ENCODE measurements around the gene TPPP3.
"Not testable (repeated sequence)": the region's sequence is repeated elsewhere in the genome, so short reads cannot be mapped to it uniquely, and the experiment has no call there.

Gene TPPP3

DNA sequence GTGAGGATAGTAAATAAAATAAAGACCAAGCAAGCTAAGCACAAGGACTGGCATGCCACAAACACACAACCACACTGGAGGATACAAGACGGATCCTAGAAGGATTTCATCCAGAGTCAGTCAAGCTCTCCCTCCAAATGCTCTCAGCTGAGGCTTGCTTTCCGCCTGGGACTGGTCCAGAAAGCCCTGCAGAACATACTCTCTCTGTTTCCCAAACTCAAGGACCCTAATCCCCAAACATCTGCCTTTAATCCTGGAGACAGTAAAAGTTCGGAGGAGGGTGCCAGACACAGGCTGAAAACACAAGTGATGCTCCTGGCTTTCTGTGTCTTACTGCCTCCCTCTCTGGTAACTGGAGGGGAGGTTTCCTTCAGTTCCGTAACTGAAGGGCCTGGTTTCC is 32.3 kb upstream of the TPPP3 start:
- DNase-seq = no peak

DNA sequence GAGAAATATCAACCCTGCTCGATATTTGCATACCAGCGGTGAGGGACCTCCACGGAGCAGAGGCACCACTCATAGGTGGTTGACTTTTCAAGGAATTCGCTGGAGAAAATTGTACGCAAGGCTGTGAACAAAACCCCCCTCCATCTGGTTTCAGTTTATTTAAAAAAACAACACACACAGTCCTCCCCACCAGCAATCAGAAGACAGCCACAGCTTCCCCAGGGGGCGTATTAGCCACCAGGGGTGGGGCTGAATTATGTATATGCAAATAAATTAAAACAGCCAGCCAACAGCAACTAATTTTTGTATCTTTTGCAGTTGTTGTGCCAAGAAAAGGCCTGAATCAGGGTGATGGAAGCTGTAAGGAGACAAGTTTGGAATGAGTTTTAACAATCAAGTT is 31.8 kb upstream of the TPPP3 start:
- no peak for DNase-seq

DNA sequence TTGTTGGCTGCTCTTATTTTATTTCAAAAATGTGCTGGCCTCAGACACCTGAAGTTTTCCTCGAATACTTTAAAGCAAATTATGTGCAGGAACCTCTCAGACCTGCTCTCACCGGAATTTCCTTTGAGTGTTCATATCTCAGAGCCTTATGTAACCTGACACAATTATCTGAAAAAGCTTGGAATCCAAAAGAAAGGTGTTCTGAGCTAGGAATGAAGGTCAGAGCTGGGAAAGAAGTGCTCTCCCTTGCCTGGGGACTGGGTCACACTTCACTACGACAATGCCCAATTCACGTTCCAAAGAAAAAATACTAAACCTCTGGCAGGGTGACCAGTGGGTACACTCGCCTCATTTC is 30.9 kb upstream of the TPPP3 start:
- DNase-seq = no peak

DNA sequence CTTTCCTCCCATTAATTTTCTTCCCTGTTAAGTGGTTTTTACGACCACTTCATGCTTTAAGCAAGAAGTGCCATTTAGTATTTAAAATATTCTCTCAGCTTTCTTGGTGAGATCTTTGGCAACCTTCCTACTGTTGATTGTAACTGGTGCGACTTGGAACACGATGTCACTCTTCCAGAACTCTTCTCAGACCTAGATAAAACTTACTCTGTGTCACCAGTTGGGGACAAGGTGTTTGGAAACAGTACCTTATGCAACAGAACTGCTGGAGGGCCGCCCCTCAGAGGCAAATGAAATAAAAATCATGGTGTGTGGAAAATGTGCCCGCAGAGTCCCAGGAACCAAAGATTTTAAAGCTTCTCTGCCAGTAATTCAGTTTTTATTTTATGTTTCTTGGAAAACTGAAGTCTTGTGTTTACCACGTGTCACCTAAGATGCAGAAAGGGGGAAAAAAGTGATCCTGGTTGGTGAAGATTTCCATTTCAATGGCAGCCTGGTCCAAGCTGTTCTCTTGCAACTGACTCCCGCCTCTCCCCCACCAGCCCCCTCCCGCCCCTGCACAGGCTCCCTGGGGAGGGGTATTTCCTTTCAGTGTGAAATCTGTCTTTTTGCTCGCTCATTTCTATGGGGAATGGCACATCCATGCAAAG is 30.4 kb upstream of the TPPP3 start:
- no peak for DNase-seq

DNA sequence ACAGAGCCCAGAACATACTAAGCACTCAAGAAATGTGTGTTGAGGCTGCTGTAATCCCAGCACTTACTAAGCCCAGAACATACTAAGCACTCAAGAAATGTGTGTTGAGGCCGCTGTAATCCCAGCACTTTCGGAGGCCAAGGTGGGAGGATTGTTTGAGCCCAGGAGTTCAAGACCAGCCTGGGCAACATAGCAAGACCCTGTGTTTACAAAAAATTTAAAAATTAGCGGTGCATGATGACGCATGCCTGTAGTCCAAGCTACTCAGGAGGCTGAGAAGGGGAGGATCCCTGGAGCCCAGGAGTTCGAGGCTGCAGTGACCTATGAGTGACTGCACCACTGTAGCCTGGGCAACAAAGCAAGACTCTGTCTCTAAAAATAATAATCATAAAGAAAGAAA is 29.7 kb upstream of the TPPP3 start:
- no peak for DNase-seq

DNA sequence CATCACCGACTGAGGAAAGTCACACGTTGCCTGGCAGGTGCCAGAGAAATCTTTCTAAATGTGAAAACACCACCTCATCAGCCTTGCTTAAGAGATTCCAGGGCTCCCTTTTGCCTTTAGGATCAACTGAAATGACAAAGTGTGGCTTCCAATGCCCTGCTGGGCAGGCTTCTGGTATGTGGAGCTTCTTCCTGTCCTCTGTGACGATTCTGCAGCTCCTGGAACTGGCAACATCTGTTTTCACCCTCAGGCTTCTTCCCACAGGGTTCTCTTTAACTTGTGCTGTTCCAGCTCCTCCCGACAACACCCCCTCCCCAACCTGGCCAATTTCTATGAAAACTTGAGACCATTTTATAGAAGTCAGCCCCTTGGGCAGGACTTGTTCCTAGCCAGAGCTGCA is 27.7 kb upstream of the TPPP3 start:
- no peak for DNase-seq

DNA sequence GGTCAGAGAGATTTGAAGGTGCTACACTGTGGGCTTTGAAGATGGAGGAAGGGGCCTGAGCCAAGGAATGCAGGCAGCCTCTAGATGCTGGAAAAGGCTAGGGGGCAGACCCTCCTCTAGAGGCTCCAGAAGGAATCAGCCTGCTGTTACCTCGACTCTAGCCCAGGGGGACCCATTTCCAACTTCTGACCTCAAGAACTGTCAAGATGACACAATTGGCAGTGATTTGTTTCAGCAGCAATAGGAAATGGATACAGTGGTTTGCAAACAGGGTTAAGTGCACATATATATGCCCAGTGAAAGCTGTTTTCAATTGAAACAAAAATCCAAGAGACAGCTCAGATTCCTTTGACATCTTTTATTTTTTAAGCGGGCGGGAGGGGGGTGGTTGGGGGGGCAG is 26.6 kb upstream of the TPPP3 start:
- DNase-seq = no peak

DNA sequence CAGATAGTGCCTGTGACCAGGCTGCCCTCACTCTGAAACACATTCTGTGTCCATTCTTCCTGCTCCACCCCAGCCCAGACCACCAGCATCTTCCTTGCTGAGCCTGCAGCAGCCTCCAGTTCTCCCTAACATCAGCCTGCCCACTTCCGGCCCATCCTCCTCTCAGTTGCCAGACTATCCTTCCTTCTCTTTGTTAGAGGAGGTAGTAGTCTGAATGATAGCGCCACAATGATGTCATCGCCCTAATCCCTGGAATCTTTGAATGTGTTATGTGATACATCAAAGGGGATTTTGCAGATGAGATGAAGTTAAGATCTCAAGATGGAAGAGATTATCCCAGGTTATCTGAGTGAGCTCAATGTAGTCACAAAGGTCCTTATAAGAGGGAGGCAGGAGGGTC is 26.2 kb upstream of the TPPP3 start:
- no peak for DNase-seq

DNA sequence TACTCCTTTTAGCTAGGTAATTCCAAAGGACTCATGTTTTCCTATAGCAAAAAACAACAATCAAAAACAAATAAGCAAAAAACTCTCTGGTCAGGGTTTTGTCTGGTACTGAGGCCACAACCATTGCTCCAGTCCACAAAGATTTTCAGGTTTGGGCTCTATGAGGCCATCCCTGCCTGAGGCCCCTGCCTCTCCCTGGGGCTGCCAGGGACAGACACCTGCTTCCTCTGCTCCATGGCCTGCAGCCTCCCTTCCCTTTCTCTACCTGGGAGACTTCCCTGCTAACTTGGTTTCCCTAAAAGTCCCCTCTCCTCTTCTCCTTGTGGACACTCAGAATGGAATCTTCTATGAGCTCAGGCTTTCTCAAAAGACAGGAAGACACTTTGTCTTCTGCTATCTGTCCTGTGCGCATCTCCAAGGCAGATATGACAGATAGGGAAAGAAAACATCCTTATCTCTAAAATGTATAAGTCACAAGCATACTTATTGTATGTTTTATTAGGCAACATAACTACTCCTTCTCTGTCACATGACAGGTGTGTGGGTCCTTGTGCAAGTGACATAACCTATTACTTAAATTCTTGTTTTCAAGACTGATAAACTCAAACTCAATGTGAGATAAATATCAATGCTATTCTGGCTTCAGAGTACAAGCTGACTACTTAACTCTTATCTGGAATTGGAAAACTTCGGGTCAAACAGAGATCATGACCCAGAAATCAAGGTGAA is 24.2 kb upstream of the TPPP3 start:
- DNase-seq = no peak

DNA sequence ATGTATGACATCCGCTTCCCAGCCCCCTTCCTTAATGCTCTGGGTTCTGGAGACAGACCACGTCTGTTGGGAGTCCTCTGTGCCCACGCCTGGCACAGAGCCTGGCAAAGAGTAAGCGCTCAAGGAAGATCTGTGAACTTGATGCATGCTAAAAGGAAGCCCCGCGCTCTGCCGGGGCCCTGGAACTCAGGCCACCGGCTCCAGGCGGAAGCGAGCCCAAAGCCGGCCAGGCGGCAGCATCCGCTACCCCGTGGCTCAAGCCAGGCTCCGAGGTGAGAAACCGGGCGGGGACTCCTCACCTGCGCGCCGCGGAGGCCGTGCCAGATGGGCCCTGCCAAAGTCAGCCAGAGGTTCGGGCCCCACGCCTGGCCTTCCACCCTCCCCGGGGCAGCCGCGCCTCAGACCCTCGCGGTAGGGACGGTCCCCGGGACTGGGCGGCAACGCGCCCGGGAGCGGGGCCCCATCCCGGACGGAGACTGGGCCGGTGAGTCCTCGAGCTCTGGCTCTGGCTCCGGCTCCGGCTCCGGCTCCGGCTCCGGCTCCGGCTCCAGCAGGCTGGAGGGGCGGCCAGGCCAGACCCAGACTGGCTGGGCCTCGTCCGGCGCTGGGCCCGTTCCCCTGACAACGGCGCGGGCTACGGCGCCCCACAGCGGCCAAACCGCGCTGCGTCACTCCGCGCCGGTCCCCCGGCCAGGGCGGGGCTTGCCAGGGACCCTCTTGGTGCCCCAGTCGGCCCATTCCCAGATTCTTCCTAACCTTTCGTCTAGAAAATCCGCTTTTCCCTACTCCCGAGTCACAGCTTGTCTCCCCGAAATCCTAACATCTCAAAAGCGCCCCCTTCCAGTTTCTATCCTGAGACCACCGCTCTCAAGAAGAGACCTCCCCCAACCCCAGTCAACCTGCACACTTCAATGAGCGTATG is 22.8 kb upstream of the TPPP3 start, which contains the start of gene ZDHHC1:
Gene ZDHHC1, minus strand, starts transcription at position 606 of the 922 bp plus-strand sequence. CDS start 8,702 bp downstream, outside the sequence.
- peak; percentile 5 for DNase-seq

DNA sequence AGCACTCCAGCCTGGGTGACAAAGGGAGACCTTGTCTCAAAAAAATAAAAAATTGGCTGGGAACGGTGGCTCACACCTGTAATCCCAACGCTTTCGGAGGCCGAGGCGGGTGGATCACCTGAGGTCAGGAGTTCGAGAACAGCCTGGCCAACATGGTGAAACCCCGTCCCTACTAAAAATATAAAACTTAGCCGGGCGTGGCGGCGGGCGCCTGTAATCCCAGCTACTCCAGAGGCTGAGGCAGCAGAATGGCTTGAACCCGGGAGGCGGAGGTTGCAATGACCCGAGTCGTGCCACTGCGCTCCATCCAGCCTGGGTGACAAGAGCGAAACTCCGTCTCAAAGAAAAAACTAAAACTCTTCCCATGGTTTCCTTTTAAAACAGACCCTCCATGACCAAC is 22.1 kb upstream of the TPPP3 start:
- DNase-seq = not testable (repeated sequence)

DNA sequence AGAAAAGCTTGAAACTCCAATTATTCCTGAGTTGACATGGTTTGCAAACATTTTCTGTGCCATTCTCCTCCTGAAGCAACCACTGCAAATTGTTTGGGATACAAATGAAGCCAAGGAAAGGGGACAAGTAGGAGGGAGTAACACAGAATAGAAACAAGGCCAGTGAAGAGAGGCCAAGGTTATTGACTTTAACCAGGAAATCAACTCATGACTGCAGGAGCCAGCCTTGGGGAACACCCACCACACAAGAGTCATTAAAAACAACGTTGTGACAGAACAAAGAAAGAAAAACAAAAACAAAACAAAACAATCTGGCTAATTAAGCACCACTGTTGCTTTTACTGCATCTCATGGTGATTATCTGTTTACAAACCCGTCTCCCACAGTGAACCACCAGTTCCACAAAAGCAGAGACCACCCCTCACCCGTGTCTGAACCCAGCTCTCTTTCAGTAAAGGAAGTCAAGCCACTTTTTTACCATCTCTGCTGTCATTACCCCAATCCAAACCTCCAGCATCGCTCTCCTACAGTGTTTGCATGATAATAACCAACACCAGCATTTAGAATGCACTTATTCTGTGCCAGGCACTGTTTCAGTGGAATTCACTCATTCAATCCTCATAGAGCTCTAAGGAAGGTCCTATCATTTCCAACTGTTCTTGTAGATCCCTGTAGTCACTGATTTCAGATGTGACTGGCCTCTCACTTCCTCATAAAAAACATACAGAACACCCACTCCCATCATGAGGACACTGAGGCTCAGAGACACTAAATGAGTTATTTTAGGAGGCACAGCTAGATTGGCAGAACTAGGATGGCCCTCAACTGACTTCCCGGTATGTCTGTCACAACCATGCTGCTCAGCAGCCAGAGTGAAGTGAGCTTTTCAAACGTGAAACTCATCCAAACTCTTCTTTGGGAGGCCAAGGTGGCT is 20.9 kb upstream of the TPPP3 start:
- peak; percentile 15 for DNase-seq

DNA sequence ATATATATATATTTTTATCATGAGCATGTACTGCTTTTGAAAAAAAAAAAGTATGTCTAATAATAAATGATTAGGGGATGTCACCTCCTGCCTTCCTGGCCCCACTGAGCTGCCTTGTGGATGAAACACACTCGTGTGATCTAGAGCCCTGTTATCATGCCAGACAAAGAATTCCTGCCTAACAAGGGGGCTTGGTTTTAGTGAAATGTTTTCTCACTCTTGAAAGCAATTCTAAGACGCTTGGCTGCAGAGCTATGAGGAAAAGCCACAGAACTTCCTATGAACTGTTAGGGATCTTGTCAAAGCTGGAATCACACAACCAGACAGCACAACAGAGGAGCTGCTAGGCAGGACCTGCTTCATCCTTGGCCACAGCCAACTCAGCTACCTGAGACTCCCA is 19.0 kb upstream of the TPPP3 start:
- no peak for DNase-seq

DNA sequence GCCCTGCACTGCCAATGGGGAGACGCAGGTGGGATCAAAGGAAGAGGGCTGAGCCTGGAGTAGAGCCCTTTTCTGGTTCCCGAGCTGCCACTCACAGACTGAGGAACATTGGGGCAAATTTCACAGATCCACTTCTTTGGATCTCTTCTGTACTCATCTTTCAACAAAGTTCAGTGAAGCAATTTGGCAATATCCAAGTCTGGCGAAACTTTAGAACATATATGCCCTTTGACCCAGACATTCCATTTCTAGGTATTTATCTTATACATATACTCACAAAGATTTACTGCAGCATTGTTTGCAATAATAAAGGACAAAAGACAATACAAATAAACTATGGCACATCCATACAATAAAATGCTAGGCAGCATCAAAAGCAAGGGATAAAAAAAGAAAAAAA is 18.0 kb upstream of the TPPP3 start:
- DNase-seq = no peak

DNA sequence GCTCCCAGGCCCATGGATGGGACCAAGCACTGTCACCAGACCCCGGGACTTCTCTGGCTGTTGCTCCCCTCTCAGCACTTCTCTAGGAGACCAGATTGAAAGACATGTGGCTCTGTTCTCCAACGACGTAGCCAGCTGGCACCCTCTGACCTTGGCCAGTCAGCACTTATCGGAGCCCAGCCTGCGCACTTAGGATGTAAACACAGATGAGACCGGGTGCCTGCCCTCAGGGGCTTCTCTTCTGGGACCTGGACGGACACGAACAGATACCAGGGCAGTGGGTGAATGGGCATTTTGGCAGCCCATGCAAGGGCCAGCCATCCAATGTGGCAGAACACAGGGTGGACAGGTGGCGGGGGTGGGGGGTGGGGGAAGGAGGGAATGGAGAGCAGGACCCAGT is 16.3 kb upstream of the TPPP3 start:
- DNase-seq = no peak

DNA sequence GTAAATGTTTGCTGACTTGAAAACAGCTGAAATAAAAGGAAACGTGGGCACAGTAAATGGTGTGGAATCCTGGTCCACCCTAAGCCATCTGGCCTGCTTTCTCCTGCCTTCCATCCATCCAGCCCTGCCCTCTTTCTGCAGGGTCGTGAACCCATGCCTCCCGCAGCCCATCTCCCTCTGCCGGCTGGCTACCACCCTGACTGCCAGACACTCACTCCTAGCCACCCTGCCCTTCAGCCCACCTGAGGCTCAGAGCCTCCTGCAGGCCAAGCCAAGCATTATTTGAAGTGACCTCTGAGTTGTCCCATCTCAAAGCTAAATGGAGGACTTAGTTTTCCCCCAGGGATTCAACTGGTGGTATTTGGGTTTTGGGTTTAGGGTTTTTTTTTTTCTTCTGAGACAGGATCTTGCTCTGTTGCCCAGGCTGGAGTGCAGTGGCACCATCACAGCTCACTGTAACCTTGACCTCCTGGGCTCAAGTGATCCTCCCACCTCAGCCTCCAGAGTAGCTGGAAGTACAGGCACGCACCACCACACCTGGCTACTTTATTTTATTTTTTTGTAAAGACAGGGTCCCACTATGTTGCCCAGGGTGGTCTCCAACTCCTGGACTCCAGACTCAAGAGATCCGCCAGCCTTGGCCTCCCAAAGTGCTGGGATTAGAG is 14.6 kb upstream of the TPPP3 start:
- DNase-seq = no peak

DNA sequence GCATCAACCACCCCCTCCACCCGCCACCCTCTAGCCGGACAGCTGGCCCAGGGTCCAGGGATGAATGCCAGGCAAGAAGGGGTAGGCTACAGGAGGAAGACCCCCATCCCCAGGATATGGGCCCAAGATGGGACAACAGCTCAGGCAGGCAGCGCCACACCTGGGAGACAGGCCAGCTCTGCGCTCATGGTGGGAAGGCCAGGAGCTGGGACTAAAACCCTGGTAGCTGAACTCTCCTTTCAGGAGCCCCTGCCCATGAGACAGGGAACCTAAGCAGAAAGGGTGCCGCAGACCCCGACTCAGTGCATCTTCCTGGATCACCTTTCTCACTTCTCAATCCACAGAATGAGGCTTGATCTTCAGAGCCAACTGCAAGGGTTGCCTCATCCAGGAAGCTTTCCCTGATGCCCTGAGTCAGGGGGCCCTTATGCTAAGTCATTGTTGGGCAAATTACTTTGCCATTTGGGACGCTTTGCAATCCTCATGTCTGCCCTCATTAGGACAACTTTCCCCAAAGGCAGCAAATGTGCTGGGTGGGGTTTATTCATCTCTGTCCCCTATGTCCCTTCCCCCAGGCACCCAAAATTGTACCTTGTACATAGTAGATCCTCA is 14.0 kb upstream of the TPPP3 start:
- no peak for DNase-seq

DNA sequence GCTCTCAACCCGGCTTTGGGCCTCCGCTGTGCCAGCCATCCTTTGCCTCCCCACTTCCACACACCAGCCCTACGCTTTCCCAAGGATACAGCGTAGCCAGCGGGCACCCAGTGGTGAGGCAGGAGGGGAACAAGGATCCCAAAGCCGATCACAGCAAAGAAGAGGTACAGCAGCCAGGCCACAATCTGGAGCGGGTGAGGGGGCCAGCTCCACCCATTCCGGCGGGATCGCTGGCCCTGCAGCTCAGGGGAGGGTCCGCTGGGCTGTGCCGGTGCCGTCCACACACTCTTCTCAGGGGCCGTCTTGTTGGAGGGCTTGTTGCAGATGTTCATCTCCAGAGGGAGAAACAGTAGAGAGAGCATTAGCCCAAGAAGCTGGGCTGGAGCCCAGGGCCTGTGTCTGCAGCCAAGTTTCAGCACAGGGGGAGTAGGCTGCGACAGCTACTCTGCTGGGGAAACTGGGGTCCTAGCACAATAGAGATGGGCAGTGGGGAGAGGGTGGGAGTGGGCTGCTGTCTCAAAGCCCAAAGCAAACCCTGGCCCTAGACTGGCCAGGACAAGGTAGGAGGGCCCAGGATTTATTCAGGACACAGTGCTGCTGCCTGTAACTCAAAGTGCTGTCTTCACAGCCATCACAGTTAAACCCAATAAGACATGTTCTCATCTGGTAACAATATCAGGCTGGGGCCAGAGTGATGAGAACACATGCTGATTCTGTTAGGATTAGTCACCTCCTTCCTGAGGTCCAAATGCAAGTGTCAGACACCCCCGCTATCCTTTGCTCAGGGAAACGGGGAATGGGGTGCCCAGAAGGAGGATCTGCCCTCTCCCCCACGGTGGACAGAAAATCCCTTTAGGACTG is 13.0 kb upstream of the TPPP3 start:
- DNase-seq = no peak

DNA sequence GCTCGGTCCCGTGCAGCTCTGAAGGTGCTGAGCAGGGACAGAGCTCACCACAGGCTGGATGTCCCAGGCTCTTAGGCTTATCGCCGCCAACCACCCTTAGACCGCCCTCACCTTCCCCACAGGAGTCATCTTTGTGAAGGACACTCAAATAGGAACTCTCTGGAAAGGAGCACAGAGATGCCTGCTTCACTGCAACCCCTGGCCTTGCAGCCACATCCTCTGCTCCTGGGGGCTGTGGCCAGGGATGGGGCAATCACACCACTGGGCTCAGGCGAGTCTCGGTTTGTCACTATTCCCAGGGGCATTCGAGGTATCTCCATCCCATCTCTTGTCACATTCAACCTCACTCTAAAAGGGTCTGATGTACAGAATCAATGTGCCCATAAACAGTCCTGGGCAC is 12.0 kb upstream of the TPPP3 start:
- no peak for DNase-seq

DNA sequence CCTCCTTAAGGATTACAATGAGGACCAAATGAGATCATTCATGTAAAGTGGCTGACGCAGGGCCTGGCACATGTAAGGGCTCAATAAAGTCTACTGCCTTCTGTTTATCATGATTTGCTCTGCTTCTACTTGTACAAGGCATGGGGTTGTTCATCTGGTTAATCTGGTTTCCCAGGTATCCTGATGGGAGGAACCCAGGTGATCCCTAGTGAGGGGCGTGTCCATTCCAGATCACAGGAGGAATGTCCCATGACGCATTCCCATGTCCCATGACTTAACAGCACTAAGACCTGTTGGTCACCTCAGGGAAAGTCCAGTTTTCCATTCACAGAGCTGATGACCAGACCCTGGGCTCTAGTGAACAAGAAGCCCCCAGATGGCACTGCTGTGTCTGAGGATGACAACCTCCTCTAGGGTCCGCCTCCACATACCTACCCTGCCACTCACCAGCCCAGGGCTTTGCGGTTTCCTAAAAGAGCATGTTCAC is 11.5 kb upstream of the TPPP3 start:
- peak; percentile 58 for DNase-seq
